Ramos (cell line): Measurements from ENCODE around the gene HOMER3.
"Not testable (repeated sequence)": the region's sequence is repeated elsewhere in the genome, so short reads cannot be mapped to it uniquely, and the experiment has no call there.

Experiments used
- in situ Hi-C: fragments of 300-500 bp; cut with MboI; formaldehyde crosslinking; loops from one replicate; pipeline ENCODE4 v1.14.3; 2022; ENCODE audit warnings: low sequenced_read_pairs; ENCODE audit not compliant: unreplicated experiment

Gene HOMER3

DNA sequence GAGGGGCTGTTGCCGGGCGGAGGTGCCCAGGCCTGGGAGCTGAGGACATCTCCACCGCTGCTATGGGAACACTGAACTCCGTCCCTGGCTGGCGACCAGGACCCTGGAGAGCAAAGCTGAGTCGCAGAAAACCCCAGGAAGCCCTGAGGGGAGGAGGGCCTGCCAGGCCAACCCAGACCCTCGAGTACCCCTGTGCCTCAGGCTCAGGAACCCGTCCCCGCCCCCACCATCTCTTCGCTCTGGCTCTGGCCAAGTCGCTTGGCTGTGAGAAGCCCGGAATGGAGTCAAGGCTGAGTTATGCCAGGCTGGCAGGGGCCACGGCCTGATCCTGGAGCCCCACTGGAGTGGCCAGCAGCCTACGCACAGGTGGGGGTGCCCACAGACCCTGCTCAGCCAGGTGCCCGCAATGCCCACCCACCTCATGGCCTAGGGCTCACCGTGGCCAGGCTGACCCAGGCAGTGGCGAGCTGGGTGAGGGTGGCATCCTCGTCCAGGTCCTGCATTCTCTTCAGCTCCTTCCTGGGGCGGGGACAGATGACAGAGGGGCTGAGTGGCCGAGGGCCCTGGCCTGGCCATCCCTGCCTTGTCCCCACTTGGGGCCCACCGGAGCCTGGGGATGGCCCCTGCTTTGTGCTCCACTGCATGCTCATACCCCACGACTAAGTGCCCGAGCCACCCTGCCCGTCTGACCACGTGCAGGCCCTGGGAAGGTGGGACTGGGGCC, 36.5 kb downstream of the HOMER3 start:
- in situ Hi-C loops, result no loop called here

- in situ Hi-C loops, result no loop called here
Observed at GRCh38 chr19:18903156-18904037, 37.6 kb downstream of the HOMER3 start.

DNA sequence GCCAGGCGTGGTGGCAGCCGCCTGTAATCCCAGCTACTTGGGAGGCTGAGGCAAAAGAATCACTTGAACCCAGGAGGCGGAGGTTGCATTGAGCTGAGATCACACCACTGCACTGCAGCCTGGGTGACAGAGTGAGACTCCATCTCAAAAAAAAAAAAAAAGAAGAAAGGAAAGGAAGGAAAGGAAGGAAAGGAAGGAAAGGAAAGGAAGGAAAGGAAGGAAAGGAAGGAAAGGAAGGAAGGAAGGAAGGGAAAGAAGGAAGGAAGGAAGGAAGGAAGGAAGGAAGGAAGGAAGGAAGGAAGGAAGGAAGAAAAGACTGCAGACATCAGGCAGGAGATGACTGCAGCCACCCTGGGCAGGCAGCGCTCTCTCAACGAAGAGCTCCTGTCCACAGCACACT, 38.5 kb downstream of the HOMER3 start:
- in situ Hi-C loops, result not testable (repeated sequence)

DNA sequence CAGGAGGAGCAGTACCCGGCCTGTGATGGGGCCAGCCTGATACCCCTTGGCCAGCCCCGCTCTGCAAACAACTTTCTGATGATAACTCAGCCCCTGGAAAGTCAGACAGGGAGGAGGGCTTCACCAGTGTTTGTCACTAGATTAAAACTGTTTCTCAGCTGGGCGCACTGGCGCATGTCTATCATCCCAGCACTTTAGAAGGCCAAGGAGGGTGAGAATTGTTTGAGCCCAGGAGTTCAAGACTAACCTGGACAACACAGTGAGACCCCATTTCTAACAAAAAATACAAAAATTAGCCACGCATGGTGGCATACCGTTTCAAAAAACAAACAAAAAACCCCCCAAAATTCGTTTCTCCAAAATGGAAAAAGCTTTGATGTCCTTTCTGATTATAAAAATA, 39.5 kb downstream of the HOMER3 start:
- in situ Hi-C loops, result no loop called here

GRCh38 chr19:18900700-18901481, 40.1 kb downstream of the HOMER3 start:
- in situ Hi-C loops, result no loop called here

DNA sequence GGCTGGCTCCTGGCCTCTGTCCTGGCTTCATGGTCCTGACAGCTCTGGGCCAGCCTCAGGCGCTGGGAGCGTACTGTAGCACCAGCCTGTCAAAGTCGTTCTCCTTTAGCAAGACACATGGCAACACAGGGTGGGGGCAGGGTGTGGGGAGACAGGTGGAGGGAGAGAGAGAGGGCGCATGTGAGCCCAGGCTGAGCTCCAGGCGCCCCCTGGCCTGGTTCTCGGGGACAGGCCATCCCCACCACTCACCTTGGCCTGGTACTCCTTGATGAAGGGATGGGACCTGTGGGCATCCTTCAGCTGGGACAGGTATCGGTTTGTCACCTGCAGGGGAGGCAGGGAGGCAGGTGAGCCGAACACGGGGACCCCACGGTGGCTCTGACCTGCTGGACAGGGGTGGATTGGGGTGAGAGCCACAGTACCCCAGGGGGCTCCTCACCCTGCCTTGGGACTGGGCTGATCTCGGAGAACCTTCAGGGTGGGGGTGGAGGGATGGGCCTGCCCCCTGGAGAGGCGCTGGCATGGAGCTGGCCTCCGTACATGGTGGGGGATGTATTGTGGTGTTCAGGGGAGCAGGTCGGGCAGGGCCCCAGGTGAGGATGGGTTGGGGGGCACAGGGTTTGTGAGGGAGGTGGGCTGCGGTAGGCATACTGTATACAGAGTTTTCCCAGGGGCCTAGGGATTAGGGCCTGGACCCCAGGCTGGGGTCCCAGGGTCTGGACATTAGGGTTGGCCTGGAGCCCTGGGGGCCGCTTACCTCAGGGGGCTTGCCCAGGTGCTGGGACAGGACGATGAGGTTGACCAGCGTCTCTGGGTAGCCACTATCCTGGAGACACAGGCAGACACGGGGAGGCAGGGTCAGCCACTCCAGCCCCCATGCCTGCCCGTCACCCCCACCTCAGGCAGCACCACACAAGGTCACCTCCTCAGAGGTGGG, 41.1 kb downstream of the HOMER3 start:
- in situ Hi-C loops, result no loop called here

DNA sequence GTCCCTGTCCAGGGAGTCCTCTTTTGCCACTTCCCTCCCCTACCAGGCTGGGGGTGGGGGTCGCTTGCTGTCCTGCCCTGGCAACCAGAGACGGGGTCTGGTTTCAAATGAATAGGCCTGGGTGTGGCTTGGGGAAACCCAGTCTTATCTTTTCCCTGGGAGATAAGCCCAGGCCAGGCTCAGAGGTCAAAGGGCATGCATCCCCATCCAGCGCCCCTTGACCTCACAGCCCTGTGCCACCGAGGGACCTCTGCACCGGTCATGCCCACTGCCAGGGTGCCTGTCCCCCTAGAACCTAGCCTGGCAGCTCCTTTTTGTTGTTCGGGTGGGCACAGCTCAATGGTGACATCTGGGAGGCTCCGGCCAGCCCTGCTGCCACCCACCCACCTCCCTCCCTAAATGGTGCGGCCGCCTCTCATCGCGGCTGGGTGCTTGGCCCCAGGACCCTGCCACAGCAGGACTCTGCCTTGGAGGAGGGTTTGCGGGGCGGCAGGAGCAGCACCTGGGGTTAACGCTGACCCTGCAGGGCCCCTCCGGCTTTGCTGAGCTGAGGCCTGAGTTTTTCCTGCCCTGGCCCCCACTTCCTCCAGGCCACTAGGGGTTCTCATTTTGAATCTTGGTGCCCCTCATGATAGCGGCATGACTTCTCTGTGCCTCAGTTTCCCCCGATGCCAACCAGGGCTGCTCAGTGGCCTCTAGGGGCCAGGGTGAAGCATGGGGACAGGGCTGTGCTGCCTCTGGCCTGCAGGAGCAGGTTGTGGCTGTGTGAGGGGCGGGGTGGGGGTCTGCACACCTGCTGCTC, 42.2 kb downstream of the HOMER3 start:
- in situ Hi-C loops, result no loop called here

DNA sequence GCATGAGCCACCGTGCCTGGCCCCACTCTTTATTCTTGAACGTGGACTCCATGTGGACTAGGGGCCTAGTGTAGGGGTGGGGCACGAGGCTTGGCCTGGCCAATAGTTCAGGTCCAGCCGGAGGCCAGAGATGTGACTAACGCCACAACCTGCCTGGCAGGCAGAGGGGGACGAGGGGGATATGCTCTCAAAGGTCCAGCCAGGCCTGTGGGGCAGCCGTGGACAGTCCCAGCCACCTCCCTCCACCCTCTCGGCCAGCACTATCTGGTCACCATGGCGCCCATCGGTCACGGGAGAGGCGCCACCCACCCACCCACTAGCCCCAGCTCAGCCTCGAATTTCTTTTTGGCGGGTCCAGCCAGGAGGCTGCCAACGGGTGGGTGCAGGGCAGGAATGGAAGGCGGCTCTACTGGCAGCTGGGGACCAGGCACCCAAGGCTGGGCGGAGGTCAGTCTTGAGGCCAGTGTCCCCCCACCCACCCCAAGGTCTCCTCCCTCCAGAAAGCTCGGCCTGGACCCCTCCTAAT, 42.9 kb downstream of the HOMER3 start:
- in situ Hi-C loops, result no loop called here

- in situ Hi-C loops, result no loop called here
Observed at GRCh38 chr19:18897094-18898029, 43.7 kb downstream of the HOMER3 start.

GRCh38 chr19:18896421-18896841, 44.6 kb downstream of the HOMER3 start:
- in situ Hi-C loops, result no loop called here

DNA sequence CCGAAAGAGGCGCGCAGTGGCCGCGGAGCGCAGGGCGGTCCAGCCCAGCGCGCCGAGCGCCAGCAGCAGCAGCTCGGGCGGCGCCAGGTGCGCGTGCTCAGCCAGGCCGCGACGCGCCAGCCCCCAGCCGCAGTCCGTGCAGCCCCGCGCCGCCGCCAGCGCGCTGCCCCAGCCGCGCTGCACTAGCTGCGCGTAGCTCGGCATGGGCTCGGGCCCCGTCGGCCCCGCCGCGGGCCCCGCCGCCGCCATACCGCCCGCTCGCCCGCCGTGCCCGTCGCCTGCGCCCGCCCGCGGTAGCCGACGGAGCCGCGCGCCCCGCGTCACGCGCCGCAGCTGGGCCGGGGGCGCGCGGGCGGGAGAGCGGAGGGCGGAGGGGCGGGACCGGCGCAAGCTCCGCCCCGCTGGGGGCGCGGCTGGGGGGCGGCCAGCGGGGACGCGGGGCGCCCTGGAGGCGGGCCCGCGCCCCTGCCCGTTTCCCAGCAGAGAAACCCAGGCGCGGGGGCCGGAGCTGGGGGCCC, 45.1 kb downstream of the HOMER3 start, which contains the start of gene CERS1:
TSS of gene CERS1 (minus strand) at position 335 of the 518 bp plus-strand sequence. CDS start at position 249, 86 bp downstream.
- in situ Hi-C loops, result no loop called here

GRCh38 chr19:18895038-18895823, 45.8 kb downstream of the HOMER3 start:
- in situ Hi-C loops, result no loop called here

DNA sequence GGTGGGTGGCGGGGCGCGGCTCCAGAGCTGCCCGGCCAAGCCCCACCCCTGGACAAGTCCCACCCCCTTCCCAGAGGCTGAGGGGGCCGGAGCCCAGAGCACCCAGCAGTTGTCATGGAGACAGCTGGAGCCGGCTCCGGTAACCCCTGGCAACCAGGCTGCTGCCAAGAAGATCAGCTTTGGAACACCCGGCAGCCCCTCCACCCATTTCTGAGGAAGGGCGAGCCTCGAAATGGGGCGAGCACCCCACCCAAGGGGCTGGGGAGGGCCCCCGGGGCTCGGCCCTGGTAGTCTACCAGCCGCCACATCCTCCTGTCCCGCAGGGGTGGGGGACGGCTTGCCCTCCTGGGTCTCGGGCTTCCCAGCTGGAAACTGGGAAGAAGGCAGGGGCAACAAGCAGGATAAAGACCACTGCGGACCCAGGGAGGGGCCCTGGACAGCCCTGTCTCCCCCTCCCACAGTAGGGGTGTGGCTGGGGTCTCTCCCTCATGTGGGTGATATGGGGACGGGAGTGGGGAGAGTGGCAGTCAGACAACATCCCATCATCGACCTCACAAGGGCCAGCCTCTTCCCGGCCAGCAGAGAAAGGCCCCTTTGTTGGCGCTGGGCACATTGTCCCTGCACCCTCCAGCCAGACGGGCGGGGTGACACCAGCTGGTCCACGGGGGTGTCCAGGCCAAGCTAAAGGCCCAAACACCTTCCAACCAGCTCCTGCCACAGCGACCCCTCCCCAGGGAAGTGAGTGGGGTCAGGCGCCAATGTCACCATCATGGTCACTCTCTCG, 46.6 kb downstream of the HOMER3 start:
- in situ Hi-C loops, result no loop called here

DNA sequence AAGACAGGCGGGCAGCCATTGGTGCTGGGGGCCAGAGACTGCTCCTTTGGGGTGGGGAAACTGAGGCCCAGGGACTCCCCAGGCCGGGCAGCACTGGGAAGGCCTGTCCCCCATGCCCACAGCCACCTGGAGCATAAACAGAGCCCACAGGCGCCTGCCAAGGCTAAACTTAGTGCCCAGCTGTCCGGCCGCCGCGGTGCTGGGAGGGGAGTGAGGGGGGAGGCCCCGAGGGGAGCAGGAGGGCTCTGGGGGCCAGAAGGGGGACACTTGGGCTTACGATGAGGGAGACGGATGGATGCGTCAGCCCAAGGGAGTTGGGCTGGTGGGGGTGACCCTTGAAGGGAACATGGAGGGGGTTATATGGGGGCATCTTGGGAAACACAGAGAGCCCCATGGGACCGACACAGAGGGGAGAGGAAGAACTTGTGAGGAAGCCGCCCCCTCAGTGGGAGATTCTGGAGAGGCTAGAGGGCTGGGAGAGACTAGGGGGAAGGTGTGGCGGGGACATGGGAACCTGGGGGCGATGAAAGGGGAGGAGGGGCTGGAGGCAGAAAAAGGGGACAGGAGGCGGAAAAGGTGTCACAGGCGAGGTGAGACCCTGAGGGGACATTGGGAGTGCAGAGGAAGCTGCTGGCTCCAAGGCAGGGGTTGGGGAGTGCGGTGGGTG, 47.3 kb downstream of the HOMER3 start:
- in situ Hi-C loops, result no loop called here
